GM12878 (cell line): ENCODE measurements around the gene ERC2. TPM values are rescaled to one million over a fixed set of nuclear protein-coding genes. Genes with fewer than 3 reads are reported as not detected.

ENCODE experiments used
- ATAC-seq: fragments of 200-7000 bp; cut with Tn5 transposase; 3 replicates; pipeline ENCODE4 v1.9.1; 2020; ENCODE audit warnings: mild to moderate bottlenecking, moderate library complexity
- BruUV-seq: library from RNA; stranded (reverse); fragments of 400-500 nt; replicated peaks from 2 replicates; lab custom pipeline; 2021; lab: Mats Ljungman, UMichigan
- CTCF ChIA-PET: fragments of 300-600 bp; sonication (Branson Sonifier 250); formaldehyde crosslinking; extraction: SDS; loops from one replicate; lab custom pipeline; 2021; ENCODE audit warnings: inconsistent platforms; lab: Yijun Ruan, JAX
- POLR2A ChIA-PET: fragments of 350-600 bp; formaldehyde crosslinking; extraction: SDS; loops from one replicate; lab custom pipeline; 2021; ENCODE audit warnings: inconsistent platforms; lab: Charles Lee
- RAD21 ChIA-PET: fragments of 300-600 bp; sonication (Branson Sonifier 250); formaldehyde crosslinking; loops from one replicate; lab custom pipeline; 2023; ENCODE audit warnings: antibody characterized with exemption; ENCODE audit not compliant: unreplicated experiment; lab: Charles Lee
- SMC1A ChIA-PET: fragments of 300-600 bp; sonication (Branson Sonifier 250); formaldehyde crosslinking; loops from one replicate; lab custom pipeline; 2023; ENCODE audit not compliant: unreplicated experiment, uncharacterized antibody; lab: Charles Lee
- DNase-seq: peaks from one replicate; pipeline ENCODE4 v3.0.0-alpha.2; 2011; ENCODE audit warnings: low read depth, low spot score
- FAIRE-seq: peaks from 3 replicates; lab custom pipeline; 2011; peaks lifted over from hg19 to GRCh38; lab: Jason Lieb, UNC
- H2AFZ ChIP-seq: 2 replicates; pipeline ENCODE4 v1.6.0; 2011; ENCODE audit warnings: low read depth, low read length, control low read depth; ENCODE audit not compliant: control insufficient read depth
- H3K27ac ChIP-seq: 2 replicates; pipeline ENCODE4 v1.5.1; 2011; ENCODE audit warnings: control low read depth; ENCODE audit not compliant: control insufficient read depth, insufficient read depth
- H3K27me3 ChIP-seq, 2 experiments: replicated peaks in 1 of 2; 2 replicates each; pipeline versions ENCODE4 v1.6.0 to v1.6.1; 2011; ENCODE audit warnings: low read length in 1 of 2; ENCODE audit not compliant: control insufficient read depth in 2 of 2, insufficient read depth in 2 of 2
- H3K36me3 ChIP-seq, 2 experiments: 2 replicates each; pipeline ENCODE4 v1.5.1; 2011; ENCODE audit warnings: low read length in 1 of 2; ENCODE audit not compliant: control insufficient read depth in 2 of 2, insufficient read depth in 2 of 2
- H3K4me1 ChIP-seq: 2 replicates; pipeline ENCODE4 v1.6.1; 2011; ENCODE audit warnings: mild to moderate bottlenecking, low read length, moderate library complexity, mixed read lengths; ENCODE audit not compliant: control insufficient read depth, insufficient read depth
- H3K4me2 ChIP-seq: 2 replicates; pipeline ENCODE4 v1.6.0; 2011; ENCODE audit warnings: control low read depth; ENCODE audit not compliant: control insufficient read depth, insufficient read depth
- H3K4me3 ChIP-seq: fragments of 200-600 bp; sonication (generic); 2 replicates; pipeline ENCODE4 v1.5.1; 2016
- H3K79me2 ChIP-seq: 2 replicates; pipeline ENCODE4 v1.6.0; 2011; ENCODE audit warnings: low read length; ENCODE audit not compliant: control insufficient read depth, insufficient read depth
- H3K9ac ChIP-seq: 2 replicates; pipeline ENCODE4 v1.8.0; 2011; ENCODE audit warnings: low read length, control low read depth, mixed read lengths; ENCODE audit not compliant: control insufficient read depth, insufficient read depth
- H3K9me3 ChIP-seq: replicated peaks from 3 replicates; pipeline ENCODE4 v1.5.1; 2011; ENCODE audit warnings: mild to moderate bottlenecking, low read length; ENCODE audit not compliant: control insufficient read depth, insufficient read depth
- H4K20me1 ChIP-seq: 2 replicates; pipeline ENCODE4 v1.6.0; 2011; ENCODE audit not compliant: control insufficient read depth, insufficient read depth
- BACH1 ChIP-seq: fragments of 450-650 bp; IDR thresholded peaks from 2 replicates; pipeline ENCODE4 v1.6.1; 2017; ENCODE audit warnings: mild to moderate bottlenecking, borderline replicate concordance
- BRCA1 ChIP-seq: IDR thresholded peaks from 2 replicates; pipeline ENCODE4 v1.6.1; 2011; ENCODE audit warnings: low read depth, low read length, improper control_type of control experiment
- CREB1 ChIP-seq: IDR thresholded peaks from 2 replicates; pipeline ENCODE4 v1.6.1; 2012; ENCODE audit warnings: low read depth, mild to moderate bottlenecking, inconsistent platforms
- CREM ChIP-seq: IDR thresholded peaks from 2 replicates; pipeline ENCODE4 v1.6.1; 2014; ENCODE audit warnings: antibody characterized with exemption, low read depth
- ETV6 ChIP-seq, 2 experiments: fragments of 450-650 bp in 1 of 2; IDR thresholded peaks in 1 of 2; conservative IDR thresholded peaks in 1 of 2; 2 replicates each; pipeline ENCODE4 v1.6.1; 2014; ENCODE audit warnings: antibody characterized with exemption in 1 of 2, borderline replicate concordance in 1 of 2, low read depth in 1 of 2, mild to moderate bottlenecking in 1 of 2, moderate library complexity in 1 of 2
- EZH2 ChIP-seq: IDR thresholded peaks from 2 replicates; pipeline ENCODE4 v1.6.1; 2012; ENCODE audit warnings: low read depth, mild to moderate bottlenecking, control low read depth, inconsistent platforms, low read length, borderline replicate concordance; ENCODE audit not compliant: control insufficient read depth
- HDAC6 ChIP-seq: fragments of 200-600 bp; sonication (generic); IDR thresholded peaks from one replicate; pipeline ENCODE4 v1.8.0; 2017; ENCODE audit warnings: antibody characterized with exemption; ENCODE audit not compliant: unreplicated experiment
- MTA3 ChIP-seq: IDR thresholded peaks from 2 replicates; pipeline ENCODE4 v1.6.1; 2012; ENCODE audit warnings: low read length, inconsistent platforms, borderline replicate concordance
- NFYB ChIP-seq: IDR thresholded peaks from 2 replicates; pipeline ENCODE4 v1.6.1; 2011; ENCODE audit warnings: low read depth, mild to moderate bottlenecking, low read length, improper control_type of control experiment, moderate library complexity; ENCODE audit not compliant: insufficient read depth
- NR2C1 ChIP-seq: fragments of 450-650 bp; IDR thresholded peaks from 2 replicates; pipeline ENCODE4 v1.6.1; 2017; ENCODE audit warnings: antibody characterized with exemption, mild to moderate bottlenecking, moderate library complexity
- PBX3 ChIP-seq: IDR thresholded peaks from 2 replicates; pipeline ENCODE4 v1.6.1; 2011; ENCODE audit warnings: mild to moderate bottlenecking, low read depth, low read length, moderate library complexity; ENCODE audit not compliant: insufficient replicate concordance
- RFX5 ChIP-seq: IDR thresholded peaks from 2 replicates; pipeline ENCODE4 v1.6.1; 2011; ENCODE audit warnings: low read depth, low read length, improper control_type of control experiment
- SMARCA5 ChIP-seq: fragments of 450-650 bp; IDR thresholded peaks from 2 replicates; pipeline ENCODE4 v1.6.1; 2017; ENCODE audit warnings: mild to moderate bottlenecking
- SPI1 ChIP-seq: IDR thresholded peaks from 2 replicates; pipeline ENCODE4 v1.6.1; 2011; ENCODE audit warnings: low read depth, mild to moderate bottlenecking, low read length, moderate library complexity, borderline replicate concordance; ENCODE audit not compliant: insufficient read depth
- SUZ12 ChIP-seq: fragments of 200-600 bp; sonication (generic); IDR thresholded peaks from one replicate; pipeline ENCODE4 v1.6.1; 2018; ENCODE audit warnings: antibody characterized with exemption, mild to moderate bottlenecking; ENCODE audit not compliant: unreplicated experiment
- TAF1 ChIP-seq: IDR thresholded peaks from 2 replicates; pipeline ENCODE4 v1.6.1; 2011; ENCODE audit warnings: mild to moderate bottlenecking, low read depth, low read length, borderline replicate concordance
- TCF7 ChIP-seq: IDR thresholded peaks from 2 replicates; pipeline ENCODE4 v1.6.1; 2014; ENCODE audit warnings: antibody characterized with exemption, borderline replicate concordance
- WGBS: methylation state at CpG from one replicate; pipeline ENCODE4 v1.1.6; 2016; ENCODE audit warnings: low lambda C conversion rate; ENCODE audit not compliant: insufficient replicate concordance, insufficient coverage; ENCODE audit errors: missing lambda C conversion rate; 5-methylcytosine and 5-hydroxymethylcytosine counted together
- in situ Hi-C: fragments of 300-500 bp; cut with MboI; formaldehyde crosslinking; loops from 9 replicates; pipeline ENCODE4 v1.14.3; 2018; ENCODE audit warnings: mixed read lengths
- intact Hi-C: fragments of 100-400 bp; cut with micrococcal nuclease; formaldehyde crosslinking; loops from one replicate; pipeline ENCODE4 v1.14.2; 2022; ENCODE audit not compliant: unreplicated experiment
- polyA plus RNA-seq, 11 experiments: library from polyadenylated mRNA; depleted of rRNA in 4 of 11; unstranded in 6 of 11; stranded (reverse) in 5 of 11; fragments of >200 nt; fragmentation: Nextera tagmentation in 4 of 11; fragmentation: Illumina TruSeq in 1 of 11; extraction: Ambion mirVana in 4 of 11; extraction: Trizol in 1 of 11; gene quantifications; 1 replicate in 1 of 11; 2 replicates in 10 of 11; pipeline versions ENCODE4 v1.2.1 to v1.2.3, GENCODE V29; 2011 to 2016; ENCODE audit warnings: inconsistent platforms in 2 of 11, missing spikeins in 2 of 11, low read depth in 1 of 11
- total RNA-seq, 4 experiments: library from RNA; depleted of rRNA in 3 of 4; stranded (reverse); fragments of >200 nt in 3 of 4; fragmentation: Illumina TruSeq in 1 of 4; extraction: Trizol in 1 of 4; gene quantifications; 2 replicates each; pipeline versions ENCODE4 v1.2.1 to v1.2.3, GENCODE V29; 2013 to 2021
- TF ChIP-seq, protein P1 (sequence below): IDR thresholded peaks from 2 replicates; pipeline ENCODE4 v1.6.1; 2011; ENCODE audit warnings: low read depth, mild to moderate bottlenecking, low read length, moderate library complexity, borderline replicate concordance; ENCODE audit errors: extremely low read depth

The ERC2 gene
- total and polyA plus RNA-seq, 10 of the 15 experiments (the other 5 are each of a cell fraction or from before 2014, with no cell fraction given), result 0.06 to 1.4 (median 0.12) TPM; not detected in 3

DNA sequence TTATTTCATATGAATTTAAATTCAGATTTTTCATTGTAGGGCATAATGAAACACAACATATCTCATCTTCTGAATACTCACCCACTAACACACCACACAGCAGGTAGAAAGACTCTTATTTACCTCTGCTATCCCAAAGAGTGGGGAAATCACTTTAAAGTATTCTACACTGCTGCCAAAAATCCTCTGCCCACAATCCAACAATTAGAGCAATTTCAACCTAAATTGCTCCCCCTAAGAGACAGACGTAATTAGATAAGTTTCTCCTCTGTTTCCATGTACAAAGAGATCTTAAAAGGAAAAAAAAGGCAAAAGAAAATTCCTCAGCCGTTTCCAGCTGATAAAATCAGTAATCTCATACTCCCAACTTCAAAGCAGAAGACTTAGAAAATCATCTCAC is 331.8 kb downstream of the ERC2 start:
- DNase-seq (no peak), FAIRE-seq (no peak), ATAC-seq (no peak)
- Histone ChIP-seq H3K4me2 (no peak overlapping the region), H3K4me1 (no peaks in the 10 kb centered on the region), H3K4me3 (no peak overlapping the region), H3K36me3 (no peaks in the 10 kb centered on the region), H3K27ac (no peak overlapping the region), H2AFZ (no peak overlapping the region), H4K20me1 (no peaks in the 10 kb centered on the region), H3K27me3 (peaks cover 0 to 2% of the 10 kb centered on the region in 2 experiments; a peak in 2 of 4 replicates), H3K79me2 (no peaks in the 10 kb centered on the region), H3K9me3 (no peaks in the 10 kb centered on the region), H3K9ac (no peak overlapping the region)
- ChIA-PET RAD21 (no interaction called here), SMC1A (no interaction called here), POLR2A (no interaction called here), CTCF (no interaction called here)
- WGBS, result 0% methylated on average over 2 of the region's 2 CpGs
- in situ Hi-C loops, result no loop called here
- BruUV-seq, result no TSS peak
- intact Hi-C loops, result no loop called here
- TF ChIP-seq SMARCA5 (no peak), NFYB (no peak), BRCA1 (no peak), MTA3 (no peak), SPI1 (no peak), HDAC6 (no peak)
- TF ChIP-seq, protein P1, sequence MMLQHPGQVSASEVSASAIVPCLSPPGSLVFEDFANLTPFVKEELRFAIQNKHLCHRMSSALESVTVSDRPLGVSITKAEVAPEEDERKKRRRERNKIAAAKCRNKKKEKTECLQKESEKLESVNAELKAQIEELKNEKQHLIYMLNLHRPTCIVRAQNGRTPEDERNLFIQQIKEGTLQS, result no peak

- DNase-seq (no peak), ATAC-seq (no peak), FAIRE-seq (no peak)
- no TSS peak for BruUV-seq
- Histone ChIP-seq H3K27ac (no peak overlapping the region), H3K4me1 (no peaks in the 10 kb centered on the region), H3K27me3 (peaks cover 0 to 2% of the 10 kb centered on the region in 2 experiments; a peak in 2 of 4 replicates), H3K4me2 (no peak overlapping the region), H3K36me3 (no peaks in the 10 kb centered on the region), H3K79me2 (no peaks in the 10 kb centered on the region), H3K4me3 (no peak overlapping the region), H2AFZ (no peak overlapping the region), H3K9ac (no peak overlapping the region), H4K20me1 (no peaks in the 10 kb centered on the region), H3K9me3 (no peaks in the 10 kb centered on the region)
- CTCF ChIA-PET, result no interaction called here
- POLR2A ChIA-PET, result no interaction called here
- 2% methylated on average over 4 of the region's 4 CpGs for WGBS
- in situ Hi-C loops (no loop called here), intact Hi-C loops (no loop called here)
- RAD21 ChIA-PET, result no interaction called here
- SMC1A ChIA-PET, result no interaction called here
- TF ChIP-seq BACH1 (no peak), SUZ12 (no peak), CREM (no peak), TCF7 (no peak), RFX5 (no peak), TAF1 (no peak), EZH2 (no peak), HDAC6 (no peak), CREB1 (no peak), ETV6 (conservative IDR thresholded peaks at IDR 0.05 in 1 of 2, IDR thresholded peaks at IDR 0.05 in 1 of 2; ENCODE audit: borderline replicate concordance in 1 of 2, low read depth in 1 of 2) (no peak), PBX3 (no peak), NR2C1 (no peak), SPI1 (no peak)
Measured at GRCh38 chr3:56135941-56136340, 332.3 kb downstream of the ERC2 start.
